HEK293 (cell line): ENCODE measurements around the gene KIAA0825.

Experiments
- CTCF ChIA-PET: fragments of 350-600 bp; formaldehyde crosslinking; extraction: SDS; loops from one replicate; lab custom pipeline; 2021; ENCODE audit warnings: antibody characterized with exemption; lab: Yijun Ruan, JAX
- POLR2A ChIA-PET: fragments of 300-600 bp; formaldehyde crosslinking; extraction: SDS; loops from one replicate; lab custom pipeline; 2020; ENCODE audit warnings: antibody characterized with exemption, inconsistent platforms; lab: Yijun Ruan, JAX
- H3K27ac ChIP-seq: fragments of 200-500 bp; sonication (Bioruptor generic); 2 replicates; pipeline ENCODE4 v1.5.1; 2014; ENCODE audit warnings: low read depth, low read length, control low read depth, inconsistent platforms; ENCODE audit errors: extremely low read depth
- H3K36me3 ChIP-seq, 2 experiments: fragments of 200-500 bp in 1 of 2; sonication (Bioruptor generic) in 1 of 2; 1 replicate in 1 of 2; 2 replicates in 1 of 2; pipeline ENCODE4 v1.5.1; 2014 to 2017; ENCODE audit warnings: inconsistent platforms in 2 of 2, low read length in 2 of 2; ENCODE audit not compliant: control insufficient read depth in 2 of 2, insufficient read depth in 1 of 2
- H3K4me1 ChIP-seq: fragments of 200-500 bp; sonication (Bioruptor generic); 2 replicates; pipeline ENCODE4 v1.5.1; 2014; ENCODE audit warnings: mild to moderate bottlenecking, low read length, inconsistent platforms; ENCODE audit not compliant: control insufficient read depth, insufficient read depth
- H3K4me3 ChIP-seq: 2 replicates; pipeline ENCODE4 v1.5.1; 2011; ENCODE audit warnings: low read depth, mild to moderate bottlenecking, control low read depth, low read length, moderate library complexity
- H3K9me3 ChIP-seq: fragments of 200-500 bp; sonication (Bioruptor generic); 2 replicates; pipeline ENCODE4 v1.5.1; 2014; ENCODE audit warnings: low read depth, low read length, inconsistent platforms; ENCODE audit not compliant: control insufficient read depth, insufficient read depth
- GLIS2 ChIP-seq: fragments of 450-650 bp; formaldehyde crosslinking; IDR thresholded peaks from 2 replicates; pipeline ENCODE4 v1.5.1; 2016; ENCODE audit warnings: missing biosample characterization, missing genetic modification characterization
- IKZF3 ChIP-seq: fragments of 450-650 bp; IDR thresholded peaks from 2 replicates; pipeline ENCODE4 v1.5.0; 2018; ENCODE audit warnings: missing biosample characterization, mild to moderate bottlenecking, missing genetic modification characterization, moderate library complexity
- SP3 ChIP-seq: fragments of 450-650 bp; formaldehyde crosslinking; IDR thresholded peaks from 2 replicates; pipeline ENCODE4 v1.5.1; 2016; ENCODE audit warnings: missing biosample characterization, missing genetic modification characterization
- TCF7L2 ChIP-seq: IDR thresholded peaks from 2 replicates; pipeline ENCODE4 v1.6.1; 2011; ENCODE audit warnings: low read depth, mild to moderate bottlenecking, inconsistent platforms, low read length, moderate library complexity, borderline replicate concordance
- ZNF121 ChIP-seq: fragments of 450-650 bp; formaldehyde crosslinking; IDR thresholded peaks from 2 replicates; pipeline ENCODE4 v1.5.1; 2016; ENCODE audit warnings: missing biosample characterization, missing genetic modification characterization
- ZNF184 ChIP-seq: fragments of 450-650 bp; IDR thresholded peaks from 2 replicates; pipeline ENCODE4 v1.5.1; 2018; ENCODE audit warnings: missing biosample characterization, mild to moderate bottlenecking, missing genetic modification characterization
- ZNF19 ChIP-seq: fragments of 450-650 bp; formaldehyde crosslinking; IDR thresholded peaks from 2 replicates; pipeline ENCODE4; 2016; ENCODE audit warnings: missing biosample characterization, missing genetic modification characterization, low read depth
- ZNF202 ChIP-seq: fragments of 450-650 bp; formaldehyde crosslinking; IDR thresholded peaks from 2 replicates; pipeline ENCODE4 v1.5.1; 2016; ENCODE audit warnings: missing biosample characterization, missing genetic modification characterization, borderline replicate concordance
- ZNF24 ChIP-seq: fragments of 450-650 bp; formaldehyde crosslinking; IDR thresholded peaks from 2 replicates; pipeline ENCODE4 v1.5.1; 2016; ENCODE audit warnings: missing biosample characterization, missing genetic modification characterization
- ZNF350 ChIP-seq: fragments of 450-650 bp; formaldehyde crosslinking; IDR thresholded peaks from 2 replicates; pipeline ENCODE4 v1.5.0; 2017; ENCODE audit warnings: missing biosample characterization, mild to moderate bottlenecking, missing genetic modification characterization
- ZNF544 ChIP-seq: fragments of 450-650 bp; formaldehyde crosslinking; IDR thresholded peaks from 2 replicates; pipeline ENCODE4 v1.5.0; 2017; ENCODE audit warnings: missing biosample characterization, missing genetic modification characterization
- ZNF585B ChIP-seq: fragments of 450-650 bp; formaldehyde crosslinking; IDR thresholded peaks from 2 replicates; pipeline ENCODE4 v1.5.1; 2016; ENCODE audit warnings: missing biosample characterization, missing genetic modification characterization
- ZNF629 ChIP-seq: fragments of 450-650 bp; formaldehyde crosslinking; IDR thresholded peaks from 2 replicates; pipeline ENCODE4 v1.5.1; 2017; ENCODE audit warnings: missing biosample characterization, missing genetic modification characterization
- ZNF791 ChIP-seq: fragments of 450-650 bp; formaldehyde crosslinking; IDR thresholded peaks from 2 replicates; pipeline ENCODE4 v1.5.1; 2016; ENCODE audit warnings: missing biosample characterization, missing genetic modification characterization
- ZNF792 ChIP-seq: fragments of 450-650 bp; formaldehyde crosslinking; IDR thresholded peaks from 2 replicates; pipeline ENCODE4 v1.5.1; 2016; ENCODE audit warnings: missing biosample characterization, missing genetic modification characterization
- TF ChIP-seq, protein P1 (sequence below): fragments of 450-650 bp; formaldehyde crosslinking; IDR thresholded peaks from 2 replicates; pipeline ENCODE4 v1.5.1; 2016; ENCODE audit warnings: missing biosample characterization, missing genetic modification characterization
- TF ChIP-seq, protein P2 (sequence below): fragments of 450-650 bp; formaldehyde crosslinking; IDR thresholded peaks from 2 replicates; pipeline ENCODE4 v1.5.1; 2016; ENCODE audit warnings: missing biosample characterization, missing genetic modification characterization
- TF ChIP-seq, protein P3 (sequence below): fragments of 450-650 bp; formaldehyde crosslinking; IDR thresholded peaks from 2 replicates; pipeline ENCODE4 v1.5.1; 2016; ENCODE audit warnings: missing biosample characterization, missing genetic modification characterization
- TF ChIP-seq, protein P4 (sequence below): fragments of 450-650 bp; IDR thresholded peaks from 2 replicates; pipeline ENCODE4 v1.5.1; 2018; ENCODE audit warnings: missing biosample characterization, mild to moderate bottlenecking, missing genetic modification characterization
- TF ChIP-seq, protein P5 (sequence below): fragments of 450-650 bp; formaldehyde crosslinking; IDR thresholded peaks from 2 replicates; pipeline ENCODE4 v1.5.1; 2016; ENCODE audit warnings: missing biosample characterization, missing genetic modification characterization
- TF ChIP-seq, protein P6 (sequence below): fragments of 450-650 bp; formaldehyde crosslinking; IDR thresholded peaks from 2 replicates; pipeline ENCODE4 v1.5.1; 2017; ENCODE audit warnings: missing biosample characterization, missing genetic modification characterization
- TF ChIP-seq, protein P7 (sequence below): fragments of 450-650 bp; formaldehyde crosslinking; IDR thresholded peaks from 2 replicates; pipeline ENCODE4 v1.5.1; 2017; ENCODE audit warnings: missing biosample characterization, missing genetic modification characterization

The KIAA0825 gene

DNA sequence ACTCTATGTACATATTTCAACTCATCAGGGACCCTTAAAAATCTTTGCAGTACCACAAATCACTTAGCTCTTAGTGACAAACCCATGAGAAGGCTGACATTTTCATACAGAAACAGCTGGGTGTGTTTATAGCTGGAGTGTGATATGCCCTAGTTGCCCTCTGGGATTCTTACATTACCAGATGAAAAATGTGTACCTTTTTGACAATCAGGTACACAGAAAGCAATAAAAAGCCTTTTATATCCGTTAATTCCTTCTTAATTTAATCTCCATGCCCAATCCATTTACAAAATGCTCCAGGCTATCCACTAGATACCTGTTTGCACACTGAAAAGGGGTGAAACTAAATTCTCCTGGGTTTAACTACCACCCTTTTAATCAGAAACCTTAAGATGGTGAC lies 222.9 kb downstream of the KIAA0825 start:
- no peak overlapping the region for H3K27ac ChIP-seq
- H3K9me3 ChIP-seq, result no peaks in the 10 kb centered on the region
- no peaks in the 10 kb centered on the region for H3K4me1 ChIP-seq
- H3K4me3 ChIP-seq, result no peak overlapping the region
- POLR2A ChIA-PET, result no interaction called here
- CTCF ChIA-PET, result interaction anchor here (0.6 kb wide), 1 partner anchor 120 kb away, joined by 4 read pairs; no protein-coding TSS in a partner anchor
- H3K36me3 ChIP-seq, result no peaks in the 10 kb centered on the region
- TF ChIP-seq ZNF585B (tag by site-specific recombination) (no peak), ZNF121 (no peak), ZNF19 (tag by site-specific recombination) (no peak), GLIS2 (tag by site-specific recombination) (no peak), ZNF792 (tag by site-specific recombination) (no peak), TCF7L2 (no peak), ZNF791 (tag by site-specific recombination) (no peak)
- TF ChIP-seq, protein P1, sequence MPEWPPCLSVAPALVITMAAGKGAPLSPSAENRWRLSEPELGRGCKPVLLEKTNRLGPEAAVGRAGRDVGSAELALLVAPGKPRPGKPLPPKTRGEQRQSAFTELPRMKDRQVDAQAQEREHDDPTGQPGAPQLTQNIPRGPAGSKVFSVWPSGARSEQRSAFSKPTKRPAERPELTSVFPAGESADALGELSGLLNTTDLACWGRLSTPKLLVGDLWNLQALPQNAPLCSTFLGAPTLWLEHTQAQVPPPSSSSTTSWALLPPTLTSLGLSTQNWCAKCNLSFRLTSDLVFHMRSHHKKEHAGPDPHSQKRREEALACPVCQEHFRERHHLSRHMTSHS (tag by site-specific recombination), result no peak
- TF ChIP-seq, protein P2, sequence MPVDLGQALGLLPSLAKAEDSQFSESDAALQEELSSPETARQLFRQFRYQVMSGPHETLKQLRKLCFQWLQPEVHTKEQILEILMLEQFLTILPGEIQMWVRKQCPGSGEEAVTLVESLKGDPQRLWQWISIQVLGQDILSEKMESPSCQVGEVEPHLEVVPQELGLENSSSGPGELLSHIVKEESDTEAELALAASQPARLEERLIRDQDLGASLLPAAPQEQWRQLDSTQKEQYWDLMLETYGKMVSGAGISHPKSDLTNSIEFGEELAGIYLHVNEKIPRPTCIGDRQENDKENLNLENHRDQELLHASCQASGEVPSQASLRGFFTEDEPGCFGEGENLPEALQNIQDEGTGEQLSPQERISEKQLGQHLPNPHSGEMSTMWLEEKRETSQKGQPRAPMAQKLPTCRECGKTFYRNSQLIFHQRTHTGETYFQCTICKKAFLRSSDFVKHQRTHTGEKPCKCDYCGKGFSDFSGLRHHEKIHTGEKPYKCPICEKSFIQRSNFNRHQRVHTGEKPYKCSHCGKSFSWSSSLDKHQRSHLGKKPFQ (tag by site-specific recombination), result no peak
- TF ChIP-seq, protein P3, sequence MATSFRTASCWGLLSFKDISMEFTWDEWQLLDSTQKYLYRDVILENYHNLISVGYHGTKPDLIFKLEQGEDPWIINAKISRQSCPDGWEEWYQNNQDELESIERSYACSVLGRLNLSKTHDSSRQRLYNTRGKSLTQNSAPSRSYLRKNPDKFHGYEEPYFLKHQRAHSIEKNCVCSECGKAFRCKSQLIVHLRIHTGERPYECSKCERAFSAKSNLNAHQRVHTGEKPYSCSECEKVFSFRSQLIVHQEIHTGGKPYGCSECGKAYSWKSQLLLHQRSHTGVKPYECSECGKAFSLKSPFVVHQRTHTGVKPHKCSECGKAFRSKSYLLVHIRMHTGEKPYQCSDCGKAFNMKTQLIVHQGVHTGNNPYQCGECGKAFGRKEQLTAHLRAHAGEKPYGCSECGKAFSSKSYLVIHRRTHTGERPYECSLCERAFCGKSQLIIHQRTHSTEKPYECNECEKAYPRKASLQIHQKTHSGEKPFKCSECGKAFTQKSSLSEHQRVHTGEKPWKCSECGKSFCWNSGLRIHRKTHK (tag by site-specific recombination), result no peak
- TF ChIP-seq, protein P4, sequence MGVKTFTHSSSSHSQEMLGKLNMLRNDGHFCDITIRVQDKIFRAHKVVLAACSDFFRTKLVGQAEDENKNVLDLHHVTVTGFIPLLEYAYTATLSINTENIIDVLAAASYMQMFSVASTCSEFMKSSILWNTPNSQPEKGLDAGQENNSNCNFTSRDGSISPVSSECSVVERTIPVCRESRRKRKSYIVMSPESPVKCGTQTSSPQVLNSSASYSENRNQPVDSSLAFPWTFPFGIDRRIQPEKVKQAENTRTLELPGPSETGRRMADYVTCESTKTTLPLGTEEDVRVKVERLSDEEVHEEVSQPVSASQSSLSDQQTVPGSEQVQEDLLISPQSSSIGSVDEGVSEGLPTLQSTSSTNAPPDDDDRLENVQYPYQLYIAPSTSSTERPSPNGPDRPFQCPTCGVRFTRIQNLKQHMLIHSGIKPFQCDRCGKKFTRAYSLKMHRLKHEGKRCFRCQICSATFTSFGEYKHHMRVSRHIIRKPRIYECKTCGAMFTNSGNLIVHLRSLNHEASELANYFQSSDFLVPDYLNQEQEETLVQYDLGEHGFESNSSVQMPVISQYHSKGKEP (tag by site-specific recombination), result no peak

DNA sequence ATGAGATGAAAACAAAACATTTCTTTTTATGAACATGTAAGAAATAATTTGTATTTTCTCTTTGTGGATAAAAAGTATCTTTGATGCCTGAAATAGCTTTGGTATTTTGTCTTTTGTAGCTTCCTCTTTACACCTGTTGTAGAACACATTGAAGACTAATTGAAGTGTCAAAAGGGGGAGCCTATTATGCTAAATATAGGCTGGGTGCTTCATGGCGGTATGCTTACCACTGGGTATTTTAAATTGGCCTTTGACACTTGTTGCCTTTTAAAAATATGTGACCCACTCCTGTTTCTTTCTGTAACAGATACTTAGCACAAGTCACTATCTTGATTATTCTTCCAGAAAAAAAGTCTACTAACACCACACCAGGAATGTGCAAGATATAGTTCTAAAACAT lies 226.4 kb downstream of the KIAA0825 start:
- no peak overlapping the region for H3K4me3 ChIP-seq
- H3K4me1 ChIP-seq, result no peaks in the 10 kb centered on the region
- ChIA-PET POLR2A (no interaction called here), CTCF (interaction anchor here (0.6 kb wide), 1 partner anchor 217 kb away, joined by 3 read pairs; no protein-coding TSS in a partner anchor)
- H3K27ac ChIP-seq, result no peak overlapping the region
- no peaks in the 10 kb centered on the region for H3K36me3 ChIP-seq
- no peaks in the 10 kb centered on the region for H3K9me3 ChIP-seq
- TF ChIP-seq, protein P5, sequence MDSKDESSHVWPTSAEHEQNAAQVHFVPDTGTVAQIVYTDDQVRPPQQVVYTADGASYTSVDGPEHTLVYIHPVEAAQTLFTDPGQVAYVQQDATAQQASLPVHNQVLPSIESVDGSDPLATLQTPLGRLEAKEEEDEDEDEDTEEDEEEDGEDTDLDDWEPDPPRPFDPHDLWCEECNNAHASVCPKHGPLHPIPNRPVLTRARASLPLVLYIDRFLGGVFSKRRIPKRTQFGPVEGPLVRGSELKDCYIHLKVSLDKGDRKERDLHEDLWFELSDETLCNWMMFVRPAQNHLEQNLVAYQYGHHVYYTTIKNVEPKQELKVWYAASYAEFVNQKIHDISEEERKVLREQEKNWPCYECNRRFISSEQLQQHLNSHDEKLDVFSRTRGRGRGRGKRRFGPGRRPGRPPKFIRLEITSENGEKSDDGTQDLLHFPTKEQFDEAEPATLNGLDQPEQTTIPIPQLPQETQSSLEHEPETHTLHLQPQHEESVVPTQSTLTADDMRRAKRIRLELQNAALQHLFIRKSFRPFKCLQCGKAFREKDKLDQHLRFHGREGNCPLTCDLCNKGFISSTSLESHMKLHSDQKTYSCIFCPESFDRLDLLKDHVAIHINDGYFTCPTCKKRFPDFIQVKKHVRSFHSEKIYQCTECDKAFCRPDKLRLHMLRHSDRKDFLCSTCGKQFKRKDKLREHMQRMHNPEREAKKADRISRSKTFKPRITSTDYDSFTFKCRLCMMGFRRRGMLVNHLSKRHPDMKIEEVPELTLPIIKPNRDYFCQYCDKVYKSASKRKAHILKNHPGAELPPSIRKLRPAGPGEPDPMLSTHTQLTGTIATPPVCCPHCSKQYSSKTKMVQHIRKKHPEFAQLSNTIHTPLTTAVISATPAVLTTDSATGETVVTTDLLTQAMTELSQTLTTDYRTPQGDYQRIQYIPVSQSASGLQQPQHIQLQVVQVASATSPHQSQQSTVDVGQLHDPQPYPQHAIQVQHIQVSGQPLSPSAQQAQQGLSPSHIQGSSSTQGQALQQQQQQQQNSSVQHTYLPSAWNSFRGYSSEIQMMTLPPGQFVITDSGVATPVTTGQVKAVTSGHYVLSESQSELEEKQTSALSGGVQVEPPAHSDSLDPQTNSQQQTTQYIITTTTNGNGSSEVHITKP (tag by site-specific recombination), result no peak
- TF ChIP-seq ZNF629 (tag by site-specific recombination) (no peak), ZNF350 (tag by site-specific recombination) (no peak), ZNF544 (no peak), IKZF3 (tag by site-specific recombination) (no peak), ZNF202 (tag by site-specific recombination) (no peak), ZNF24 (tag by site-specific recombination) (no peak), SP3 (tag by site-specific recombination) (no peak), ZNF184 (no peak)
- TF ChIP-seq, protein P6, sequence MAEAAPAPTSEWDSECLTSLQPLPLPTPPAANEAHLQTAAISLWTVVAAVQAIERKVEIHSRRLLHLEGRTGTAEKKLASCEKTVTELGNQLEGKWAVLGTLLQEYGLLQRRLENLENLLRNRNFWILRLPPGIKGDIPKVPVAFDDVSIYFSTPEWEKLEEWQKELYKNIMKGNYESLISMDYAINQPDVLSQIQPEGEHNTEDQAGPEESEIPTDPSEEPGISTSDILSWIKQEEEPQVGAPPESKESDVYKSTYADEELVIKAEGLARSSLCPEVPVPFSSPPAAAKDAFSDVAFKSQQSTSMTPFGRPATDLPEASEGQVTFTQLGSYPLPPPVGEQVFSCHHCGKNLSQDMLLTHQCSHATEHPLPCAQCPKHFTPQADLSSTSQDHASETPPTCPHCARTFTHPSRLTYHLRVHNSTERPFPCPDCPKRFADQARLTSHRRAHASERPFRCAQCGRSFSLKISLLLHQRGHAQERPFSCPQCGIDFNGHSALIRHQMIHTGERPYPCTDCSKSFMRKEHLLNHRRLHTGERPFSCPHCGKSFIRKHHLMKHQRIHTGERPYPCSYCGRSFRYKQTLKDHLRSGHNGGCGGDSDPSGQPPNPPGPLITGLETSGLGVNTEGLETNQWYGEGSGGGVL (tag by site-specific recombination), result no peak
- TF ChIP-seq, protein P7, sequence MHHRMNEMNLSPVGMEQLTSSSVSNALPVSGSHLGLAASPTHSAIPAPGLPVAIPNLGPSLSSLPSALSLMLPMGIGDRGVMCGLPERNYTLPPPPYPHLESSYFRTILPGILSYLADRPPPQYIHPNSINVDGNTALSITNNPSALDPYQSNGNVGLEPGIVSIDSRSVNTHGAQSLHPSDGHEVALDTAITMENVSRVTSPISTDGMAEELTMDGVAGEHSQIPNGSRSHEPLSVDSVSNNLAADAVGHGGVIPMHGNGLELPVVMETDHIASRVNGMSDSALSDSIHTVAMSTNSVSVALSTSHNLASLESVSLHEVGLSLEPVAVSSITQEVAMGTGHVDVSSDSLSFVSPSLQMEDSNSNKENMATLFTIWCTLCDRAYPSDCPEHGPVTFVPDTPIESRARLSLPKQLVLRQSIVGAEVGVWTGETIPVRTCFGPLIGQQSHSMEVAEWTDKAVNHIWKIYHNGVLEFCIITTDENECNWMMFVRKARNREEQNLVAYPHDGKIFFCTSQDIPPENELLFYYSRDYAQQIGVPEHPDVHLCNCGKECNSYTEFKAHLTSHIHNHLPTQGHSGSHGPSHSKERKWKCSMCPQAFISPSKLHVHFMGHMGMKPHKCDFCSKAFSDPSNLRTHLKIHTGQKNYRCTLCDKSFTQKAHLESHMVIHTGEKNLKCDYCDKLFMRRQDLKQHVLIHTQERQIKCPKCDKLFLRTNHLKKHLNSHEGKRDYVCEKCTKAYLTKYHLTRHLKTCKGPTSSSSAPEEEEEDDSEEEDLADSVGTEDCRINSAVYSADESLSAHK (tag by site-specific recombination), result no peak
